Large intestine (tissue), 3 donors: ENCODE results near the gene ROGDI. TPM values are rescaled to one million over a fixed set of nuclear protein-coding genes. Genes with fewer than 3 reads are reported as not detected.

Source experiments
- DNase-seq, 2 donors: peaks; one replicate each; pipeline versions ENCODE4 v3.0.0 to v3.0.0-alpha.2; 2013
- H3K27ac ChIP-seq: one replicate; pipeline ENCODE4 v1.5.1; 2013; ENCODE audit warnings: low read length
- H3K27me3 ChIP-seq: 2 replicates; pipeline ENCODE4 v1.6.1; 2013; ENCODE audit warnings: low read length; ENCODE audit not compliant: control insufficient read depth, insufficient read depth
- H3K36me3 ChIP-seq: 2 replicates; pipeline ENCODE4 v1.6.1; 2013; ENCODE audit warnings: low read length; ENCODE audit not compliant: control insufficient read depth, insufficient read depth
- H3K4me1 ChIP-seq: one replicate; pipeline ENCODE4 v1.6.1; 2013; ENCODE audit warnings: low read length; ENCODE audit not compliant: control insufficient read depth, insufficient read depth
- H3K4me3 ChIP-seq: one replicate; pipeline ENCODE4 v1.5.1; 2013; ENCODE audit warnings: low read length
- H3K9me3 ChIP-seq: one replicate; pipeline ENCODE4 v1.6.1; 2013; ENCODE audit warnings: mild to moderate bottlenecking, low read depth, low read length, moderate library complexity; ENCODE audit not compliant: control insufficient read depth
- WGBS: methylation state at CpG from one replicate; pipeline ENCODE4 v1.1.5; 2013; ENCODE audit warnings: low lambda C conversion rate; ENCODE audit not compliant: insufficient coverage; 5-methylcytosine and 5-hydroxymethylcytosine counted together
- polyA plus RNA-seq: library from polyadenylated mRNA; unstranded; fragments of 120-200 nt; gene quantifications from one replicate; pipeline ENCODE4 v1.2.1, GENCODE V29; 2013

The ROGDI gene
- polyA plus RNA-seq, 1 donor: 28.9 TPM

DNA sequence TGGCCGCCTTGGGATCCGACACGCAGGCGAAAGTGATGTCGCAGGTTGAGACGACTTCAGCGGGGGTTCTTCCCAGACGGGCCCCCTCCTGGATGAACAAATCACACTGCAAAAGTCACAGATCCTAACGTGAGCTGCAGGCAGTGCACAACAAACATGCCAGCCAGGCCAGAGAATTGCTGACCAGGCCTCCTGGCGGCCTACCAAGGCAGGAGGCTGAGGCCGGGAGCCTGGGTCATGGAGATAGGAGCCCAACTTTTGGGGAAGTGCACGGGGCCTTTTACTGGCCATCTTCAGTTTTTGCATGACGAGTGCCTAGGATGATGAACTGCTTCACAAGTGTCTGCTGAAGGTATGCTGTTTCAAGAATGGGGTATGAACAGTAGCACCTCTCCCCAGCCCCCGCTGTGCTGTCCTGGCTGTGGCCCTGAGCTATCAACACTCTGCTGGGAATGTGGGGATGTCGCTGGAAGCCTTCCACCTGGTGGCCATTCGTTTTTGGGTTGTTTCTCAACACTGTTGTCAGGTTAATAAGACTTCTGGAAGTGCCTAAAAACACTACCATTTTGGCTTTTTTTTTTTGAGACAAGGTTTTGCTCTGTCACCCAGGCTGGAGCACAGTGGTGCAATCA lies 12.2 kb upstream of the ROGDI start:
- Histone ChIP-seq H3K27me3 (no peaks in the 10 kb centered on the region), H3K4me1 (no peaks in the 10 kb centered on the region), H3K27ac (no peak overlapping the region), H3K4me3 (no peak overlapping the region), H3K9me3 (no peaks in the 10 kb centered on the region), H3K36me3 (peaks cover 73% of the 10 kb centered on the region)
- WGBS: no CpG with 5 or more reads among the region's 16 CpGs
- DNase-seq: no peak

DNA sequence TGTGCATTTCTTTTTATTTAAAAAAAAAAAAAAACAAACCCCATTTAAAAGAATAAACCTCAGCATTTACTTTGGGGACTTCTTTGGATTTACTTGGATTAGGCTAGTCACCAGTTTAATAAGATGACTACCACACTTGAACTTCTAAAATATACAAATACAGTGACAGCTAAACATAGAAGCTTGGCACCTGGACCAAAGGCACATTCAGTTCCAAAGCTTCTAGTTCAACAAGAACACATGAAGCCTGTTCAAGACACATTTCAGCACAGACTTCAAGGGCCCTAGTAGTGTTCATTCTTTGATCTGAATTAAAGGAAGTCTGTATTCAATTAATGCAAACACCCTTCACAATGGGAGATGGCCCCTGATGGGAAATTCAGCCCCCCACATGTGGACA lies 11.6 kb upstream of the ROGDI start:
- Histone ChIP-seq H3K4me1 (no peaks in the 10 kb centered on the region), H3K27me3 (no peaks in the 10 kb centered on the region), H3K27ac (no peak overlapping the region), H3K4me3 (no peak overlapping the region), H3K9me3 (no peaks in the 10 kb centered on the region), H3K36me3 (peaks cover 67% of the 10 kb centered on the region)
- no peak for DNase-seq

DNA sequence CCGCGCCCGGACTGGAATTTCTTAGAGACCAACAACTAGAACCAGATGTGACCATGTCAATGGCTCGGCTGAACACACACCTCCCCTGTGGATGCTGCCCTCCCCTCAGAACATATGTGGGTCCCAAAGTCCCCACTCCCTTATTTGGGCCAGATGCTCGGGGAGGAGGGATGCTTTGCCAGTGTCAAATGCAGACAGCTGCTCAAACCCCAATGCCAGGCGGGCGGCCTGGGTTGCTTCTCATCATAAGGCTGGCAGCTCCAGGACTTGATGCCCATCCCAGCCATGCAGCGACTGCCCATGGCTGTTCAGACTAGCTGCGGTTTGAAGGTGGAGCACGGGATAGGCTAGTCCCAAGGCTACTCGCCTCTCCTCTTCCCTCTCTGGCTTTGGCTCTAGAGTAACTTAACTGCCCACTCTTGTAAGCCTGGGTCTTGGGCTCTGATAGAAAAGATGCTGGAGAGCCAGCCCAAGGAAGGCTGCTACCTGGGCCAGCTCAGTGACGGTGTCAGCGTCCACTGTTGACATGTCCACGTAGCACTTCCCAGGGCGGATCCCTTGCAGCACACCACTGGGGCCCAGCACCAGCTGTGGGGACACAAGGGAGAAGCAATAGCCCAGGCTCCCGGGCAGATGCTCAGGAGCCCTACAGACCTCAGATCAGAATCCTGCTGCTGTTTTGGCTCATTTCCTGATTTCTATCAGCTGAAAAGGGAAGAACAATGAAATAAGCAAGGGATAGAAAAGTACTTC lies 11.0 kb upstream of the ROGDI start:
- DNase-seq: no peak
- Histone ChIP-seq H3K36me3 (peaks cover 63% of the 10 kb centered on the region), H3K9me3 (no peaks in the 10 kb centered on the region), H3K4me3 (no peak overlapping the region), H3K27me3 (no peaks in the 10 kb centered on the region), H3K4me1 (no peaks in the 10 kb centered on the region), H3K27ac (no peak overlapping the region)
- WGBS: no CpG with 5 or more reads among the region's 16 CpGs

DNA sequence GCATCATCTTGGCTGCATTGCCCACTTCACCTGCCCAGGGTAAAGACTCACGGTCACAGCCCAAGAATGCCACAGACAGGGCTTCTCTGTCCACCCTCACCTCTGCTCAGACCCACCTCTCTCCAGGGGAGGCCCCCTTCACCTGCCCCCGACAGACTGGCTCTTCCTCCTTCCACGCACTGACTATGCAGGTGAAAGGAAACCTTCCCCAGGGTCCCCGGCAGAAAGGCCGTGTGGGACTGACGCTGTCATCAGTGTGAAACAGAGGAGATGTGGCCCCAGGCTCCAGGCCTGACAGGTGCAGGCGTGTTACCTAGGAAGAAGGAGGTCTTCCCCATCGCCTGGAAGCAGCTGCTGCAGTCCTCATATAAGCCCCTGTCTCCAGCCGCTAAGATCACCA lies 9.3 kb upstream of the ROGDI start:
- no peak for DNase-seq
- H3K27ac ChIP-seq: no peak overlapping the region
- H3K4me3 ChIP-seq: no peak overlapping the region
- no peaks in the 10 kb centered on the region for H3K27me3 ChIP-seq
- no peaks in the 10 kb centered on the region for H3K9me3 ChIP-seq
- H3K36me3 ChIP-seq: peaks cover 67% of the 10 kb centered on the region
- H3K4me1 ChIP-seq: no peaks in the 10 kb centered on the region
- WGBS: no CpG with 5 or more reads among the region's 9 CpGs

DNA sequence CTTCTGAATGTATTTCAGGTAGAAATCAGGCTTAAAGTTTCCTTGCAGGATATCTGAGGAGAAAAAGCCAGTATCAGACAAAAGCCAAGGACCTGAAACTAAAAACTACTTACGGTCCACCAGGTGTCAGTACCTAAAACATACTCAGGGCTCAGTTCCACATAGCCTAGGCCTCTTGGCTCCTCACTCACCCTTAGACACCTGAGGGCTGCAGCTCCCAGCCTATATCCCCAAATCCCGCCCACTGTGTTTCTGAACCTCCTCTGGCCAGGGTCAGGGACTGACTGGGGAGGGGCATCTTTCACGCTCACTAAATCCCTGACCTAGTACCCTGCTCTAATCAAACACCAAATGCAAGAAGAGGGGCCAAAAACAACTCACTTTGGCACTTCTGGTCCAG lies 8.8 kb upstream of the ROGDI start:
- Histone ChIP-seq H3K36me3 (peaks cover 70% of the 10 kb centered on the region), H3K9me3 (no peaks in the 10 kb centered on the region), H3K27me3 (no peaks in the 10 kb centered on the region), H3K4me3 (no peak overlapping the region), H3K27ac (no peak overlapping the region), H3K4me1 (no peaks in the 10 kb centered on the region)
- no peak for DNase-seq
- no CpG with 5 or more reads among the region's 3 CpGs for WGBS

DNA sequence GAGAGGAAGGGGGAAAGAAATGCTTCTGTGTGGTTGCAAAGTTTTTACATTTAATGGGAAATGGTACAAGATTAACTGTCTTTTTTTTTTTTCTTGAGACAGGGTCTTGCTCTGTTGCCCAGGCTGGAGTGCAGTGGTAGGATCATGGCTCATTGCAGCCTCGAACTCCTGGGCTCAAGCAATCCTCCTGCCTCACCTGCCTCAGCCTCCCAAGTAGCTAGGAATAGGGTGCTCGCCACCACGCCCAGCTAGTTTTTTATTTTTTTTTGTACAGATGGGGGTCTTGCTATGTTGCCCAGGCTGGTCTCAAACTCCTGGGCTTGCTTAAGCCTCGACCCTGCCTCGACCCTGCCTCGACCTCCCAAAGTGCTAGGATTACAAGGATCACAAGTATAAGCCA lies 3.8 kb upstream of the ROGDI start:
- Histone ChIP-seq H3K36me3 (peaks cover 54% of the 10 kb centered on the region), H3K4me3 (no peak overlapping the region), H3K27me3 (no peaks in the 10 kb centered on the region), H3K27ac (no peak overlapping the region), H3K9me3 (no peaks in the 10 kb centered on the region), H3K4me1 (peaks cover 4% of the 10 kb centered on the region)
- no CpG with 5 or more reads among the region's 6 CpGs for WGBS
- DNase-seq: no peak

DNA sequence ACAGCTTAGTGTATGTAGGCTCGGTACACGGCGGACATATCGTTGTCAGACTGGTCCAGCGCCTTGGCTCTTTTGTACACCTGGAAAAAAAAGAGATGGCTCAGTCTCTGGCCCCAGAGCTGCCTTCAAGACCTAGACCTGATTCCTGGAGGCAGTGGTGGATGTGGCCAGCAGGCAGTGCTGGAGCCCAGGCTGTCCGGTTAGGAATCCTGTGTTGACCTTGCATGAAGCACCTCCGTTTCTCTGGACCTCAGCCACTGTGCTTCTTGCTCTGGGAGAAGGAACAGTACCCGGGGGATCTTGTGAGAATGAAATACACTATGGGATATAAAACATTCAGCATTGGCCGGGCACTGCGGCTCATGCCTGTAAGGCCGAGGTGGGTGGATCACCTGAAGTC lies 2.8 kb upstream of the ROGDI start:
- WGBS: no CpG with 5 or more reads among the region's 11 CpGs
- Histone ChIP-seq H3K4me3 (no peak overlapping the region), H3K4me1 (peaks cover 15% of the 10 kb centered on the region), H3K27ac (no peak overlapping the region), H3K9me3 (no peaks in the 10 kb centered on the region), H3K27me3 (no peaks in the 10 kb centered on the region), H3K36me3 (peaks cover 45% of the 10 kb centered on the region)
- no peak for DNase-seq

DNA sequence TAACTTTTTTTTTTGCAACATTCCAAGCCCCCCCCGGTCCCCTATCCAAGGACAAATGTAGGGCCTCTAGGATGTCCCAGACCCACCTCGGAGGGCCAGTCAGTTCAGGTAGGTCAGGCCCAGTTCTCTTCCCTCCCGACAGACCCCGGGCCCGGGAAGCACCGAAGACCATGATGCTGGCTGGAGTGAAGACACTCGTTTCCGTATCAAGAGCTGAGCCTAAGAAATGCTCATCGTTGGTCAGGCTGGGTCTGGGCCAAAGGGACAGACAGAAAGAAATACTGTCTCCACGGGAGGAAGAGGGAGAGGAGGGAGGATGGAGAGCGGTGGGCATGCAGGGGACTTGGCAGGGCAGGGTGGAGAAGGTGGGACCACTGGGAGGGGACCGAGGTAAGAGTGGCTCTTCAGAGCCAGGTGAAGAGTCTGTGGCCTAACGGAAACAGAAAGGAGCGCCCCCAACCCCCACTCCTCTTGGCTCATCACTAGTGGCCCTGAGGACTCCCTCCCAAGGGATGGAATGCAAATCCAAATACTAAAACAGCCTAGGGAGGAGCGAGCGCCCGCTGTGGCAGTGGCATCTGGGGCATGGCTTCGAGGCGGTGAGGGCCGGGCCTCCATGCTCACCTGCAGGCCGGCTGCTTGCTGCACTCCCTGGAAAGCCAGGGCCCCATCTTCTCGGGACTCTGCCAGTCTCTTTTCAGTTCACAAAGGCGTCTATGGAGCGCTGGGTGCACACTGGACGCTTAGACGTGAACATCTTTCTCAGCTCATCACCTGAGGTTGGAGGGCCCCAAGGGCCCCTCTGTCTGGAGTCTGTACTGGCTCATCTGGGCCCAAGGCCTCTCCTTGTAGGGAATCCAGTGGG lies 1.7 kb upstream of the ROGDI start:
- Histone ChIP-seq H3K27ac (no peak overlapping the region), H3K4me3 (no peak overlapping the region), H3K9me3 (no peaks in the 10 kb centered on the region), H3K27me3 (no peaks in the 10 kb centered on the region), H3K4me1 (peaks cover 17% of the 10 kb centered on the region), H3K36me3 (peaks cover 51% of the 10 kb centered on the region)
- WGBS: 80% methylated on average over 1 of the region's 26 CpGs
- DNase-seq: no peak

DNA sequence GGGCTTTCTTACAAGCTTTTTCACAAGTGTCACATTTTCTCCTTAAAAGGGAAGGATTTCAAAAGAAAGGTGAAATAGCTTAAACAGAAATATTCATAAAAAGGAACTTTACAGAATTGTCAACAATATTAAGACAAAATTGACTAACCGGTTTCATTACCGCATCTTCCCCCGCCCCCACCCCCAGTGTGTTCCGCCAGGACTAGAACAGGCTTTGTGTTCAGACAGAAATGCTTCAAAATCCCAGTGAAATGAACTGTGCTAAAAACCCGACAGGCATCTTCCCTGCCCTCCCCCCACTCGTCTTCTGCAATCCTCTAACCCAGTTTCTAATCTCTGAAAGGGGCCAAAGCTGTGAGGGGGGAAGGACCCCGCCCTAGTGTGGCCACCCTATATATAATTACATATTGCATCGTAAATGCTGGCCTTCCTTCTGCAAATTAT lies 990 bp upstream of the ROGDI start:
- H3K36me3 ChIP-seq: peaks cover 54% of the 10 kb centered on the region
- peak overlapping the region; percentile 51 for H3K4me3 ChIP-seq
- DNase-seq: no peak
- H3K4me1 ChIP-seq: peaks cover 17% of the 10 kb centered on the region
- H3K27ac ChIP-seq: peak overlapping the region; percentile 77
- no peaks in the 10 kb centered on the region for H3K27me3 ChIP-seq
- H3K9me3 ChIP-seq: no peaks in the 10 kb centered on the region
- WGBS: no CpG with 5 or more reads among the region's 8 CpGs

DNA sequence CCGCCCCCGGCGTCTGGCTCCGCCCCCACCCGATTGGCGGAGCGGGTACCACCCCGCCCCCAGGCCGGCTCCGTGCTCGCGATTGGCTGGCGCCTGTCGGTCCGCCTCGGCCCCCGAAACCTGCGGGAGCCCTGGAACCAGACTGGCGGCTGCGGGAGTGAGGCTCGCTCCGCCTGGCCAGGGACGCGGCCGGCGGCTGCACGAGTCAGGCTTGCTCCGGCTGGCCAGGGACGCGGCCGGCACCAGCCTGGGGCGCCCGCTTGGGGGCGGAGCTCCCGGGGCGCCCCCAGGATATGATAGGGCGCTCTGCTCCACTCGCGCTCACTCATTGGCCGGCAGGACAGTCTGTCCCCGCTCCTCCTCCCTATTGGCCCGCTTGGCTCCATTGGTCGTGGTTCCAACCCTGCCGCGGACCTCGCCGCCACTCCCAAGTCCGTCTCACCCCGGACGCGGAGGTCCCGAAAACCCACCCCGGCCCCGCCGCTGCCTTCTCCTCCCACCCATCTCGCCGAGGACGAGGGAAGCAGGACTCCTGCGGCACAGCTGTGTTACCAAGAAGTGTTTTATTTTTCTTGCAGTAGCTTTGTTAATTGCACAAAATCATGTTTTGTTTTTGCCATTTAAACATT lies 340 bp upstream of the ROGDI start:
- no peaks in the 10 kb centered on the region for H3K9me3 ChIP-seq
- peaks cover 17% of the 10 kb centered on the region for H3K4me1 ChIP-seq
- no peaks in the 10 kb centered on the region for H3K27me3 ChIP-seq
- H3K27ac ChIP-seq: peak overlapping the region; percentile 77
- WGBS: no CpG with 5 or more reads among the region's 59 CpGs
- peak; percentile 85 to 95 for DNase-seq
- H3K36me3 ChIP-seq: peaks cover 54% of the 10 kb centered on the region
- peak overlapping the region; percentile 51 for H3K4me3 ChIP-seq
